ENCODE results near the gene MPO.

The MPO gene, protein sequence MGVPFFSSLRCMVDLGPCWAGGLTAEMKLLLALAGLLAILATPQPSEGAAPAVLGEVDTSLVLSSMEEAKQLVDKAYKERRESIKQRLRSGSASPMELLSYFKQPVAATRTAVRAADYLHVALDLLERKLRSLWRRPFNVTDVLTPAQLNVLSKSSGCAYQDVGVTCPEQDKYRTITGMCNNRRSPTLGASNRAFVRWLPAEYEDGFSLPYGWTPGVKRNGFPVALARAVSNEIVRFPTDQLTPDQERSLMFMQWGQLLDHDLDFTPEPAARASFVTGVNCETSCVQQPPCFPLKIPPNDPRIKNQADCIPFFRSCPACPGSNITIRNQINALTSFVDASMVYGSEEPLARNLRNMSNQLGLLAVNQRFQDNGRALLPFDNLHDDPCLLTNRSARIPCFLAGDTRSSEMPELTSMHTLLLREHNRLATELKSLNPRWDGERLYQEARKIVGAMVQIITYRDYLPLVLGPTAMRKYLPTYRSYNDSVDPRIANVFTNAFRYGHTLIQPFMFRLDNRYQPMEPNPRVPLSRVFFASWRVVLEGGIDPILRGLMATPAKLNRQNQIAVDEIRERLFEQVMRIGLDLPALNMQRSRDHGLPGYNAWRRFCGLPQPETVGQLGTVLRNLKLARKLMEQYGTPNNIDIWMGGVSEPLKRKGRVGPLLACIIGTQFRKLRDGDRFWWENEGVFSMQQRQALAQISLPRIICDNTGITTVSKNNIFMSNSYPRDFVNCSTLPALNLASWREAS

DNA sequence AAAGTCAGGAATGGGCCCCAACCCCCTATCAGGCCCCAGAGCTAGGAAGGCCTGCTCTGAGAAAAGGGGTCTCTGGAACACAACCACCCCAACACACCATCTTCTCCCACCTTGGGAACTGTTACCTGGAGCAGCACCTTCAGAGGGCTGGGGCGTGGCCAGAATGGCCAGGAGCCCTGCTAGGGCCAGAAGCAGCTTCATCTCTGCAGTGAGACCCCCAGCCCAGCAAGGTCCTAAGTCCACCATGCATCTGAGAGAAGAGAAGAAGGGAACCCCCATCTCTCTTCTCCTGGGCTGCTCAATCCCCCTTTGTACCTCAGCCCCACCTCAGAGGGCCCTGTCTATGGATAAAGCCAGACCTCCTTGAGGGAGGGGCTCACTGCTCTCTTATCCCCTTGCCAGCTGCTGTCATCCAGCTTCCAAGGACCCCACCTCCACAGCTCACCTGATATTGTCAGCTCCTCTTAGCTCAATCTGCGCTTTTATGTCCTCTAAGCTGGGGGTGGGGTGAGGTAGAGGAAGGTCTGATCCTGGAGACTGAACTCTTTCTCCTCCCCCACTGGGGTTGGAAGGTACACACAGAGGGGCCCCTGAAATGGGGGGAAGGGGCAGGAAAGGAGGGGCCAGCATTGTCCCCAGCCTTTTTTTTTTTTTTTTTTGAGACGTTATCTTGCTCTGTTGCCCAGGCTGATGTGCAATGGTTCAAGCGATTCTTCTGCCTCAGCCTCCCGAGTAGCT is at the start of gene MPO:
Gene MPO (minus strand): TSS at position 456 of the 738 bp plus-strand sequence. CDS start 177 bp downstream, at position 279.
- DNase-seq, result no peak

DNA sequence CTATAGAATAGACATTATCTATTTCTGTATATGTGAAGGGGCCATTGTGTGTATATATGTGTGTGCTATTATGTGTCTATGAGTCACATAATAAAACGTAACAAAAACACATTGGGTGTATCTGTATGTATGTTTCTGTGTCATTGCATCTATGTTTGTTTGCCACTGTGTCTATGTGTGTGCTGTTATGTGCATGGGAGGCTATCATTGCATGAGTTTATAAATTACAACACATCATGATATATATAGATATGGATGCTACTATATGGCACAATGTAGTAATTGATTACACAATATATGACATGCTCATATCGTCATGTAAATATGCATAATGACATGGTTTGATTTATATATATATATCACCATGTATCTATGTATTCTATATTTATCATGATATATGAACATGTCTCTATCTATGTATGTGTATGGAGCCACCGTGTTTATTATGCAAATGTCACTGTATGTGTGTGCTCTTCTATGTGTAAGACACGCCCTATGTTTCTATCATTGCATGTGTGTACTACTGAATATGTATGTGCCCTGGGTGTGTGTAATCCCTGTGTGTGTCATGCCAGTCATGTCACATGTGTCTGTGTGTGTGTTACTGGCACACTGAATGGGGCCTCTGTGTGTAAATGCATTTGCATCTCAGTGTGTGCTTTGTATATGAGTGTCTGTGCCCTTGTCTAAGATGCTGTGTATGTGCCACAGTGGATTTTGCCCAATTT is 49.2 kb upstream of the MPO start:
- no peak for DNase-seq

DNA sequence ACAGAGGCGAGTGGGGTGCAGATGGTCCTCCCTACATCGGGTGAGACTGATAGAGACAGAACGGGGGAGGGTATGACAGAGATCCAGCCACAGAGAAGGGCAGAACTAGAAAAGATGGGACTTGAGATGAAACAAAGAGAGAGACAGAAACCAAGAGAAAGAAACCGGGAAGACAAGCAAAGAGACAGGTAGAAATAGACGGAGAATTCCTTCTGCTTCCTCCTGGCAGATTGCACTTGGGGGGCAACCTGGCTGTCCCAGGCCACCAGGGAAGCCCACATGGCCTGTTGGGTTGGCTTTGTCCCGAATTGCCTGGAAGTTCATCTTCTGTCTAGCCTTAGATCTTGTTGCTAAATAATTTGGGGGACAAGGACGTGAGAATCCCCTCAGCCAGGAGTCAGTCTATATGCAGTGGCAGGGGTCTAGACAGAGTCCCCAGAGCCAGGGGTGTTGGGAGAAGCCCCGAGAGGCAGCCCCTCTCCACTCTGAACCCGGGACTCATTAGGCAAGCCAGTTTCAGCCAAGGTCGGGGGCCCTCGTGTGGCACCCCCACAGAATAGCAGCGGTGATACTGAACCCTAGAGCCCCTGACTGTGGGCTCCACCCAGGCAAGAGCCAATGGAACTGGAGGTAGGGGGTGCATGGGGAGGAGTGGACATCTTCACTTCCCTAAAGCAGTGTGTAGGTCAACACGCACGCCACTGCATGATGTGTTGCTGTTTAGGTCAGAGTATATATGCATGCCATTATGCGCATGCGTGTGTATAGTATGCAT is 48.5 kb upstream of the MPO start:
- DNase-seq, result no peak

DNA sequence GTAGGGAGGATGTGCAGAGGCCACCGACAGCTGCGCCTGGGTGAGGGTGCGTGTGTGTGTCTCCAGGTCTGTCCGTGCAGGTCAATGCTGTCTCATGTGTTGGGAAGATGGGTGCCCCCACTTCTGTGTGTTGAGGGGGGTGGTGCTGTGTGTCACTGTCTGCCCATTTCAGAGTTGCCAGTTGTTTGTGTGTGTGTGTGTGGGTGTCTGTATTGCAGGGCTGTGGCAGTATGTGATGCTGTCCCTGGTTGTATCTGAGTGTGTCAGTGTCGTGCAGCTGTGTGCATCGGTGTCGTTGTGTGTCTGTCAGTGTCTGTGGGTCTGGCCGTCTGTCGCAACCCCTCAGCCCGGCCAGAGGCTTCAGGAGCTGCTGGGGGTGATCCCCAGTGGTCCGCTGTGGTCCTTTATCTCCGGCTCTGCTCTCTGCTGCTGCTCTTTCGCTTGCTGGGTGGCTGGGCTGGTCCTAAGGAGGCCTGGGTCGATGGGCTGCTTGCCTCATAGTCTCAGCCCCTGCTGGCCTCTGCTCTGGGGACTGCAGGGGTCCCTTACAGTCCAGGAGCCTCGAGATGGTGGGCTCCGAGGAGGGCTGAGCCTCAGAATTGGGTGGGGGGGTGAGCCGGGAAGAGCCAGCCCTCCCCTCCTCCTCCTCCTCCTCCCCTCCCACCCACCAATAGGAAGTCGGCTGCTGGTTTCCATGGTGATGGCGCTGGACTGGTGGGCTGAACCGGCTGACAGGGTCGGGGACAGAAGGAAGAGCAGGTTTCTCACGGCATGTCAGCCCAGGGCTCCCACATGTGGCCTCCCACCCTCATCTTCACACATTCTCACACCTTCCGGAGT is 47.7 kb upstream of the MPO start, which contains the start of gene TSPOAP1:
Gene TSPOAP1 (minus strand): TSS at position 601 of the 840 bp plus-strand sequence. CDS start 875 bp downstream, outside the sequence.
- DNase-seq, result no peak

DNA sequence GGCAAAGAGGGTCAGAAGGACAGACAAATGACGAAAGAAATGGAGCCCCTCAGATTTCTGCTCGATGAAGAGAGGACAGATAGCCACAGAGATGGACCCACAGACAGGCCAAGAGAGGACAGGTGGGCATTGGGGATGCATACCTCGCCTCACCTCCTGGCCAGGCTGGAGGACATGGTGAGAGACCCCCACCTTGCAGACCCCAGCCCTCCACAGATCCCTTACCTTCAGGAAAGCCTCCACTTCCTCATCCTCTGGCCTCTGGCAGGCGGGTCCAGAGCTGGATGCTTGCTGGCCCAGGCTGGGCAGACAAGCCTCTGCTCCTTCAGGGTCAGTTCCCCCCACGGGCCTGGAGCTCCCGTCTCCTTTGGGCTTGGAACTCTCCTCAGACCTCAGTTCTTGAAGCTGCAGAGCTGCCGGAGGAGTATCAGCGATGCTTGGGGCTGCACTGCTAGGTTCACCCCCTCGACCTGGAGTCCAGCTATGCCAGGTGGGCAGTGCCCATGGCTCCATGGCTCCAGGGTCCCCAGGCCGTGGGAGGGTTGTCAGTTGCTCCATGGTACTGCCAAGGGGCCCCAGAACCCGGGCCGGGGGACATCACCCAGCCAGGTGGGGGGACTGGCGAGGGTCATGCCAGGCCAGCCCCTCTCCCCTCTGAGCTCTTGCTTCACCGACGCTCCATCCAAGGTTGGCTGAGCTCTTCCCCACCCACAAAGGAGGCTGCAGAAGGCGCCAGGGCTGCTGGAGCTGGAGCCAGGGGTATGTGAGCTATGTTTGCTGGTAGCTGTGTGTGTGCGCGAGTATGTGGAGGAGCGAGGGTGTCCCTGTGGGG is 46.8 kb upstream of the MPO start:
- DNase-seq, result no peak

DNA sequence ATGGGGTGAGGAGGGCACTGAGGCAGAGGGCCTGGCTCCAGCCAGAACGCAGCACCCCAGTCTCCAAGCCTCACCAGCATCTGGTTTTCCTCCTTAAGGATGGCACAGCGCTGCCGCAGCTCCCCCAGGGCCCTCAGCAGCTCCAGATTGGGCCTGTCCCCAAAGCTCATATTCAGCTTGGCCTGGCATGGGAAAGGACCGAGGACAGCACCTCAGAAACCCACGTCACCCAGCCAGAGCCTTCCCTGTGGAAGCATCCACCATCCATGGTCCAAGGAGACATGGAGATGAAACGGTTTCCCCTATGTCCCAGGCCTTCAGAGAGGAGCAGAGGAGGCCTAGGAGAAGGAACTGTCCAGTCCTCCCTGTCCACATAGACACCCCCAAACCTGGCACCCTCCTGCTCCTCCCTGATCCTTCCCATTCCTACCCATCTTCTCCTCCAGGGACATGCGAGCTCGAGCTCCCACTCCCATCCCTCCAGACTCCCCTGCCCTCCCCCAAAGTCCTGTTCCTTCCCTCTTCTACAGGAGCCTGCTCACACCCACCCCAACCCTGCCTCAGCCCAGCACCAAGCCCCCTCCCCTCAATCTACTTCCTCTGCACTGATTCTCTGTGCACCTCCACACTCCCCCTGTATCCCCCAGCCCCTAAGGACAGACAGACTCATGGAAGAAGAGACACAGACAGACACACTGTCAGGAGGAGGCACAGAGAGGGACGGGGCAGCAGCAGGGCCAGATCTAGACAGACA is 46.1 kb upstream of the MPO start:
- no peak for DNase-seq

DNA sequence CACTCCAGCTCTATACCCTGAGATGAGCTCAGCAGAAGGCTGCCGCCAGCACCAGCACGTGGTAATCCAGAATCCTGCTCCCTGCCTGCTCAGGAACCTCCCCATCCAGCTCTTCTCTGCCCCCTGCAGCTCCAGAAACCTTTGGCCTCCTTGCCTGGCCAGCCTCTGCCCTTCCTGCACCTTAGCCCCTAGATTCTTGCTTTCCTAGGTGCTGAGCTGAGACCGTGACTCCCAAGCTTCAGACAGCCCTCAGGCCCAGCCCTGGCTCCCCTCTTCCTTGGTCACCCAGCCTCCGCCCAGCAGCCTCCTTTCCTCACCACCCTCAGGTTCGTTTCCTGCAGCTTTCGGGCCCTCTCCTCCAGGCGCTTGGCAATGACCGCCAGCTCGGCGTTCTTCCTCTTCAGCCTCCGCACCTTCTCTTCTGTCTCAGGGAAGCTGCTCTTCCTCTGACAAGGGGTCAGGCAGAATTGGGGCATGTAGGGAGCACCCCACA is 45.3 kb upstream of the MPO start:
- DNase-seq, result no peak

DNA sequence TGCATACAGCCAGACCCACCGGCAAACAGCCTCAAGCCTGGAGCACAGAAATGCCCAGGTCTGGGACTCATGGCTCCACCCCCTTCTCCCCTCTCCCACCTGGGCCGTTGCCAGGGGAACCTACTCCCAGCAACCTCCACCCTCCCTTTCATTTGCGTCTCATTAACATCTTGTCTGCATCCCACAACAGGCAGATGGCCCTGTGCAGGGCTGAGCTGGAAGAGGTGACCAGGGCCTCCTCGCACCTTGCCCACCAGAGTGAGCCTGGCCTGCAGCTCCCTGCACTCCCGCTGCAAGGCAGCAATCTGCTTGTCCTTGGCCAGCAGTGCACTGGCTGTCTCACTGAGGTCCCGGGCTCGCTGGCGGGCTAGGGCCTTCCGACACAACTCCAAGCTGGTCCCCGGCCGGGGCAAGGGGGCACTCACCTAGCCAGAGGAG is 44.6 kb upstream of the MPO start:
- DNase-seq, result no peak

DNA sequence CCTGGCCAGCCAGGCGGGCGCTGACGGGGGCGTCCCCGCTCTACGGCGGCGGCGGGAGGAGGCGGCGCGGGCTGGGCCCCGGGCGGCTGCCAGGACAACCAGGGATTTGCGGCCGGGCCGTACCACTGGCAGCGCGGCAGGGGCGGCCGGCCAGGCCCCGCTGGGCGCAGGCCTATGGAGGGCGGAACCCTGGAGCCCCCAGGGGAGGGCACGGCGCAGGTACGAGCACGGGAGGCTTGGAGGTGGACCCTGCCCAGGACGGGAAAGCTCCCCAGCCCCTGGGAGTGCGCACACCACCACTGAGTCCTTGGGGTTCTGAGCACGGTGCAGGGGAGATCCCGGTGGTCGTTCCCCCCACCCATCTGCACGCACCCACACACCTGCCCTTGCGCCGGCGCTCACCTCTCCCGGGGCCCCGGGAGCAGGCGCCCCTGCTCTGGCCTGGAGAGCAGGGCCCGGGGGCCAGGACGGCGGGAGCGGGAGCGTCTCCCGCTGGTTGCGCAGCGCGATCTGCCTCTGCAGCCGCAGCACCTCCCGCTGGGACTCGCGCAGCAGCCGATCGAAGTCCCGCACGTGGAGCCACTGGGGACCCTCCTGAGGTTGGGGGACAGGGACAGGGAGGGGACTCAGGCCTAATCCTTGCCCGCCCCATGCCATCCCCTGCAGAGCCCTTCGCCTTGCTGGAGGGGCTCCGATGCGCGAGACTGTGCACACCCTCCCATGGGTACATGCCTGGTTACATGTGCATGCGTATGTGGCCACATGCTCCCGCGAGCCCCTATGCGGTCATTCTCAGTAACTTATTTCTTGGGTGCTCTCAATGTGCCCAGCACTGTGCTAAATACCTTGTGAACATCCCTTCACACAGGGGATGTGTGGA is 43.9 kb upstream of the MPO start:
- no peak for DNase-seq

DNA sequence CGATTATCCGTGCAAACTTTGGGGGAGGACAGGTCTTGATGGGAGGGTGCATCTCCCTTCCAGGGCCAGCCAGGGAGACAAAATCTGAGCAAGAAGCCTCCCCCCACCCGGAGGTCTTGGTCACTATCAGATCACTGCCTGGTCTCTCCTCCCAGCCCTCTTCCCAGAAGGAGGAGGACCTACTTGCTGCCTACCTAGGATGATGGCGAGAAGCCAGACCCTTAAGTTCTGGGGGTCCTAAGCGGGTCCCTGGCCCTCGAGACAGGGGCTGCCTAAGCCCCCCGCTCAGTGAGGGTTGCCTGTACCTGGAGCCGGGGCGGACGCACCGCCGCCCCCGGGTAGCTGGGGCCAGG is 43.3 kb upstream of the MPO start:
- DNase-seq, result no peak

DNA sequence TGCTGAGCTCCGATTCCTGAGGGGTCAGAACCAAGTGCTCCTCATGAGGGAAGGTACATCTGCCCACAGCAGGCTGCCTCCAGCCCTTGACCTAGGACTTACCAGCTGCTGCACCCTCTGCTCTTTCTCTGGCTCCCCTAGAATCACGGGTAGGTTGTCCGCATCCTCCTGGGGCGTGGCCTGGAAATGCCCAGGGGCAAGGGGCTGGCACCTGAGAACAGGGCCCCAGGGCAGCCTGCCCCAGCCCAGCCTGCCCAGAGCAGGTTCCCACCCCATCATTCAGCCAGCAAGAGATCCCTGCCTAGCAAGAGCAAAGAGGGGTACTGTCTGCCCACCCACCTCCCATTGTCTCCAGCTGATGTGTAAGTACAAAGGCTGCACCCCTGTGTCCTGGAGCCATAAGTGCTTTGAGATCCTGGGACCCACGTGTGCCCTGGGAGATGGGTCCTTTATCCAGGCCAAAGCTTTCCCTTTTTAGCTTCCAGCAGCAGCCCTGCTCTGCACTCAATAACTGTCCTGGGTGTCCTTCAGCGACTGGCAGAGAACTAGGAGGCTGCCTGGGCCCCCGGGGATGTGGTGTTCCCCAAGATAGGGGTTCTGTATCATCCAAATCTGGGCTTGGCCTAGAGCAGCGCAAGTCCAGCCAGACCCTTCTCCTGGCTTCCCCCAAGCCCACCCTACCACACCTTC is 42.8 kb upstream of the MPO start:
- DNase-seq, result no peak

DNA sequence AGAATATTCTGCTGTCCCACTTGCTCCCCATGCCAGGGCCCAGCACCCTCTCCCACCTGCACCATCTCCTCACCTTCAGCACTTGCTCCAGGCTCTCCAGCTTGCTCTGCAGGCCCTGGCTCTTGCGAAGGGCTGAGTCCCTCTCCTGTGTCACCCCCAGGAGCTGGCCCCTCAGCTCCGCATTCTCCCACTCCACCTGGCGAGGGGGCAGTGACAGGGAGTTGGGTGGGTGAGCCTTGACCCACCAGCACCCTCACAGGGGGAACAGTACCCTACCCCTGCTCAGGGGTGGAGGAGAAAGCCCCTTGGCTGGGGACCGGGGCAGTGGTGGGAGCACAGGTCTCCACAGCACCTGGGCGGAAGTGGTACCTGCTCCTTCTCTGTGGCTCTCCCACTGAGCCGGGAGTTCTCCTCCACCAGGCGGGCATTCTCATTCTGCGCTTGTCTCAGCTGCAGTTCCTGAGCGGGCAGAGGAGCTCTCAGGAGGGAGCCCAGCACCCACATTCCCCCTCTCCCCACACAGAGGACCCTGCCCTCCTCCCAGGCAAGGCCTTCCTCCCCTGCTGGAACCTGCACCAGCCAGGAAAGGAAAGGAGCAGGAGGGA is 41.9 kb upstream of the MPO start:
- no peak for DNase-seq

DNA sequence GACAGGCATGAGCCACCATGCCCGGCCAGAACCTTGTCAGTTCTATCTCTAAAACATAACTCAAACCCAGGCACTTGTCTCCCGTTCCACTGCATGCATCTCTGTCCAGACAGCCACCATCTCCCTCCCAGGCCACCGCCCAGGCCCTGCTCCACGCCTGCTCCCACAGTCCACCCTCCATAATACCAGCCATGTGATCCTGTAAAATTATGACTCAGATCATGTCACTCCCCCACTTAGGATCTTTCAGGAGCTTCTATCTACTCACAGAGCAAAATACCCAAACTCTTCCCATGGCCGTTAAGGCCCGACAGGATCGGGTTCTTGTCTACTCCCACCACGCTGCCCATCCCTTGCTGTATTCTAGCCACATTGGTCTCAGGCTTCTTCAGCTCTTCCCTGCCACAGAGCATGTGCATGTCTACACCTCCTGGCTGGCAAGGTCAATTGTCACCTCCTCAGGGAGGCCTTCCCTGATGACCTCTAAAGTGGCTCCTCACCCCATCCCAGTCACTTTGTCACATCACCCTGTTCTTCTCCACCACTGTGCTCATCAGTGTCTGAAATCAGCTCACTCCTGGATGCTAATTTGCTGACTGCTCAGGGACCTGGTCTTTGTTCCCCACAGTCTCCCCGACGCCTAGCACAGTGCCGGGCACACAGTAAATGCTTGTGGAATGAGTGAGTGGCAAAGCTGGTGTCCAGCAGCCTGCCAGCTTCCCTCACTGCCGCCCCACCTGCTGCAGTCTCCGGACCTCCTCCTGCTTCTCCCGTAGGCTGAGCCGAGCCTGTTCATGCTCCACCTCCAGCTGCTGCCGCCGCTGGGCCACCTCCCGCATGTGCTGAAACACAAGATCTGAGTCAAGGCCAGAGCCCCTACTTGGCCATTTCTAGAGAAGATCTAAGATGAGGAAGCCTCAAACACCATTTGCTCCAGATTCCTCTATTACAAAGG is 41.1 kb upstream of the MPO start:
- DNase-seq, result no peak

DNA sequence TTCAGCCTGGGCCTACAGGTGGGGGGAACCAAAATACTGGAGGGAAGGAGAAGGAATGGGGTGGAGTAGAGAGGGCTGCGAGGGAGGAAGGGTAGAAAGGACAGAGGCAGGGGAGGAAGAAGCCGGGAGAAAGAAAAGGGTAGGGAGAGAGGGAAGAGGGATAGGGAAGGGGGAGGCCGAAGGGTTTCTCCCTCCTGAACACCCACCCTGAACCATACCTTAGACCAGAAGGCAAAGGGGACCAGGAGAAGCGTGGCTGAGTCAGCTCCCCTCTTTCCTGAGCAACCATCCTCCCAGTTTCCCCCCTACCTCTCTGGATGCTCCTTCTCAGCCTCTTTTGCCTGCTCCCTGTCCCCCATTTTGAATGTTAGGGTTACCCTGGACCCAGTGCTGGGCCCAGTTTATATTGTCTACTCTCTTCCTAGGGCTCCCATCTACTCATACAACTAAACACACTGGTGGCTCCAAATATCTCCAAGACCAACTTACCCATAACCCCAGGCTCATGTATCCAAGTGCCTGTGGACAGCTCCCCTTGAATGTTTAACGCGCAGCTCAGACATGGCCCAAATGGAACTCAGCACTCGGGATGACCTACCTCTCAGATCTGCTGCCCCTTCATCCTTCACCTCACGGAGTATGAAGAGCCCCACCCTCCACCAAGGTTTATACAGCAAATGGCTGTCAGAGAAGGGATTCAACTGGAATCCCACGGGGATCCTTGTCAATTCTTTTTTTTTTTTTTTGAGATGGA is 40.0 kb upstream of the MPO start:
- DNase-seq, result no peak

DNA sequence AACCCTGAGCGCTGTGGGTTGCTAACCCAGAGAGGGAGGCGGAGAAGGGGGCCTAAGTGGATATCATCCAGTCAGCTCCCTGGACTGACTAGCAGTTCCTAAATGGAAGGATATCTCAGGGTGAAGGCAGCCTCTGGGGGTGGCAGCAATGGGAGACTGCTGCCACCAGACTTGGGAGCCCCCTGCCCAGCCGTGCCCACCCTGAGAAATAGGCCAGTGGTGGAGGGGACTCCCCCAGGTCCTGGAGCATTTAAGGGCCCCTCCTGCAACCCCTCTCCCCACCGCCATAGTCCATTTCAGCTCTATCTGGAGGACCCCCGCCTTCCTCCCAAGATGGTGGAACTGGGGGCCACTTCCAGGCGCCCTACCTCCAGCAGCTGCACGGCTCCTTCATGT is 39.4 kb upstream of the MPO start:
- DNase-seq, result no peak
